Stomach (tissue), 4 donors: ENCODE measurements around the gene LRRC4C.

Experiments used
- CTCF ChIP-seq, 7 experiments: fragments of 450-650 bp in 4 of 7; fragments of 200-600 bp in 3 of 7; sonication (generic) in 3 of 7; IDR thresholded peaks; one replicate each; pipeline ENCODE4 v1.5.1; 2016 to 2019; ENCODE audit warnings: antibody characterized with exemption in 7 of 7, control low read depth in 2 of 7, mild to moderate bottlenecking in 1 of 7
- EP300 ChIP-seq: sonication (generic); formaldehyde crosslinking; IDR thresholded peaks from one replicate; pipeline ENCODE4 v1.6.1; 2017; ENCODE audit warnings: antibody characterized with exemption
- POLR2AphosphoS5 ChIP-seq, 3 donors: sonication (generic); formaldehyde crosslinking; IDR thresholded peaks; one replicate each; pipeline ENCODE4 v1.6.1; 2016; ENCODE audit warnings: antibody characterized with exemption in 3 of 3

- TF ChIP-seq CTCF (IDR thresholded peaks at IDR 0.05) = no peak
- TF ChIP-seq POLR2AphosphoS5 (IDR thresholded peaks at IDR 0.05) = no peak
- TF ChIP-seq EP300 = no peak
Observed at GRCh38 chr11:41102471-41102870, 357.0 kb downstream of the LRRC4C start.
